HG02938 (cell line): ENCODE results near the gene SOS1.

ENCODE experiments used
- ATAC-seq: cut with Tn5 transposase; IDR thresholded peaks from one replicate; pipeline ENCODE4 v1.9.1; 2021; ENCODE audit warnings: mild to moderate bottlenecking, moderate library complexity; ENCODE audit not compliant: unreplicated experiment

The SOS1 gene

DNA sequence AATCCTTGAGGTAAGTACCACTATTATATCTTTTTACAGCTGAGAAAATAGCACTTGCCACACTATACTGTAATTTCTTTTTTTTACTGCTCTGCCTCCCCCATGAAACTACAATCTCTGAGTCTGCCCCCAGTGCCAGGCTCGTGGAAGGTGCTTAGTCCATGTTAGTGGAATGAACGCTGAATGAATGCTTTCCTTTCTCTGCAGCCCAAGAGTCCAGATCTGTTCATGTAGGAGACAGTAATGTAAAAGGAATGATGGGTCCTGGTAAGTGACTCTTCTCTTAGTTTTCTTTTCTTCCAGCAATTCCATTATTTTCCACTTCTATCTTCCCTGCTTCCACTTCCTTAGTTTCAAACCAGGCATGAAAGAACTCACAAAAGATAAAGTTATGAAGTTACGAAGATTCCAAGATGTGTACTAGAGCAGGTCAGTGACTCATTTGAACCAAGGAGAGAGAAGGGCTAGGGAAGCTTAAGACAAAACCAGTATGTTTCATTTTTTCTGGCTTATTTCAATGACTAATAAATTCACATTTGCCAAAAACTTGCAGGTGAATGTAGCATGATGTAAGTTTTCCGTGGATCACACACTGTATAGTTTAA lies 185.2 kb downstream of the SOS1 start:
- no peak for ATAC-seq

- no peak for ATAC-seq
These were observed 186.1 kb downstream of the SOS1 start for GRCh38 chr2:38934742-38935141.

DNA sequence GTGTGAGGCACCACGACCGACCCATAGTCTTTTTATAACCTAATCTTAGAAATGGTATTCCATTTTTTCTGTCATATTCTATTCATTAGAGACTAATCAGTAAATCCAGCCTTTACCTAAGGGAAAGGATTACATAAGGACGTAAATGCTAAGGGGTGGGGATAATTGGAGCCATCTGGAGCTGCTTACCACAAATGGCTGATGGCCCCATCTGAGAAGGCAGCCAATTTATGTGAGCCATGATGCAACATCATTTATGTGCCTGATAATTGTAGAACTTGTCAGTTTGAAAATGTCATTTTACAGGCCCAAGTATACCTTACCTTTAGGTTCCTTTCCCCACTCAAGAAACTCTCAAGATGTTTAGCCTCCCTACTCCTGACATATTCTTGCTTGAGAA lies 187.2 kb downstream of the SOS1 start:
- ATAC-seq, result no peak

GRCh38 chr2:38932586-38932985 lies 188.3 kb downstream of the SOS1 start:
- ATAC-seq, result no peak
